Memory B cell (primary cell): ENCODE results near the gene UPF2.
A peak's percentile ranks its signal among the peaks of the same experiment; 100 is the strongest.

Source experiments
- ATAC-seq: fragments of 150-1000 bp; cut with Tn5 transposase; 2 replicates; pipeline ENCODE4 v1.10.0; 2021; ENCODE audit warnings: low read depth, mild to moderate bottlenecking, moderate library complexity
- DNase-seq, 2 donors: peaks; one replicate each; pipeline ENCODE4 v3.0.0; 2022; ENCODE audit warnings: low spot score in 2 of 2
- H3K27ac Mint-ChIP-seq: one replicate; pipeline ENCODE4 v1.8.0; 2022; ENCODE audit warnings: mild to moderate bottlenecking, moderate library complexity, mixed read lengths
- H3K27me3 Mint-ChIP-seq: one replicate; pipeline ENCODE4 v1.8.0; 2022; ENCODE audit warnings: mixed read lengths
- H3K36me3 Mint-ChIP-seq: one replicate; pipeline ENCODE4 v1.8.0; 2022; ENCODE audit warnings: mild to moderate bottlenecking, mixed read lengths
- H3K4me1 Mint-ChIP-seq: one replicate; pipeline ENCODE4 v1.8.0; 2022; ENCODE audit warnings: mixed read lengths
- H3K4me3 Mint-ChIP-seq: one replicate; pipeline ENCODE4 v1.8.0; 2022; ENCODE audit warnings: mild to moderate bottlenecking, moderate library complexity, mixed read lengths
- H3K9me3 Mint-ChIP-seq: one replicate; pipeline ENCODE4 v1.8.0; 2022; ENCODE audit warnings: mixed read lengths

Gene UPF2

DNA sequence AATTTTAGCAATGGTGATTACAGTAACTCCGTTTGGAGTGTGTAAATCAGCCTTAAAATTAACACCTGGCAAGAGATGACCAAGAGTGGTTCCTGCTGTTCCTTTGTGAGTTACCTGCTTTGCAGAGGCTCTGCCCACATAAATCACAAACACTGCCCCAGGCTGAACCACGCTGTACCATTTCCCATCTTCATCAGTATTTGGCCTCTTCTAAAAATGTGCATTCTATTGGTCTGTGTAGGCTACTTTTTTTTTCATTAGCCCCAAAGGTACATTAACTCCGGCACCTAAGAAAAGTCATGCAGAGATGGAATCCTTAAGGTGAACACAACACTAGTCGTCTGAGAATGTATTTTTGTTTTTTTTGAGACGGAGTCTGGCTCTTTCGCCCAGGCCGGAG, 123.3 kb downstream of the UPF2 start:
- Mint-ChIP-seq H3K27ac (no peak overlapping the region), H3K27me3 (no peaks in the 10 kb centered on the region), H3K36me3 (peaks cover 23% of the 10 kb centered on the region), H3K4me1 (no peaks in the 10 kb centered on the region), H3K4me3 (no peak overlapping the region), H3K9me3 (no peaks in the 10 kb centered on the region)
- ATAC-seq = no peak
- DNase-seq = no peak

DNA sequence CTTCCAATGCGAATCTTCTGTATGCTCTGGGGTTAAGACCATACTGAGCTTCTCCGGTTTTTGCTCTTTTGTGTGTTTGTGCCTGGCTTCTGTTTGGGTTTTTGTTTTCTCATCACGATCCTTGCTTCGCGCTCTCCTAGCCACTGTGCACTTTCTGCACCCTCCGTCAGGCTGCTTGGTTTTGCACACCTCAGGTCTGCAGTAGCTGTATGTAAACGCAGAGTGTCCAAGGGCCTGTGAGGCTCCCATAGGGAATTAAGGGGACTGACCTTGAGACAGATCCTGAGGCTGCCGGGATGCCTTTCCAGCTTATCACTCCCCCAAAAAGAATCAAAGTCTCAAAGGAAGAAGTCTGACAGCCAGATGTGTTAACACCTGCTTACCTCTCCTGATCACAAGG, 124.2 kb downstream of the UPF2 start:
- no peak for DNase-seq
- no peaks in the 10 kb centered on the region for H3K27me3 Mint-ChIP-seq
- H3K9me3 Mint-ChIP-seq = no peaks in the 10 kb centered on the region
- H3K4me1 Mint-ChIP-seq = no peaks in the 10 kb centered on the region
- ATAC-seq = no peak
- no peak overlapping the region for H3K27ac Mint-ChIP-seq
- peaks cover 23% of the 10 kb centered on the region for H3K36me3 Mint-ChIP-seq
- H3K4me3 Mint-ChIP-seq = no peak overlapping the region

DNA sequence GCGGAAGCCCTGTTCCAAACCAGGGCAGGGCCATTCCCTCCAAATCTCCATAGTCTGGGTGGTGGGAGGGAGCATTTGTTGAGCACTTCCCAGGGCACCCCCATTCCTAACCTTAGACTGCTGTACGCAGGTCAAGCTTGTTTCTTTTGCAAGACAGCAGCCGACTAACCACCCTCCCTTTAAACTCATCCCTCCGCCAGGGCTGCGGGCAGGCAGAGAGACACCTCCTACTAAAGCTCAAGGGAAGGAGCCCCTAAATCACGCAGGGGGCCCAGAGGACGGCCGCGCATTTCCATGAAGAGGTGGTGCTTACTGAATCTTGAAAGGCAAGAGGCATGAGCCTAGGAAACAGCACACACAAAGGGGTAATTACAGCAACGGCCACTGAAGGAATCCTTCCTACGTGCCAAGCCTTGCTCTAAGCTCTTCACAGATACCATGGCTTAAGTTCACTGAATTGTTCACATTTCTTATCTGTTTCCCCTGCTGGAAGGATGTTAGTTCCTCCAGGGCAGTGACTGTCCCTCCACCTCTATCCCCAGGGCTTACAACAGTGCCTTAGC, 129.4 kb downstream of the UPF2 start:
- no peak overlapping the region for H3K27ac Mint-ChIP-seq
- no peak for DNase-seq
- peaks cover 5% of the 10 kb centered on the region for H3K27me3 Mint-ChIP-seq
- no peaks in the 10 kb centered on the region for H3K4me1 Mint-ChIP-seq
- no peak overlapping the region for H3K4me3 Mint-ChIP-seq
- no peaks in the 10 kb centered on the region for H3K36me3 Mint-ChIP-seq
- H3K9me3 Mint-ChIP-seq = no peaks in the 10 kb centered on the region
- ATAC-seq = no peak

DNA sequence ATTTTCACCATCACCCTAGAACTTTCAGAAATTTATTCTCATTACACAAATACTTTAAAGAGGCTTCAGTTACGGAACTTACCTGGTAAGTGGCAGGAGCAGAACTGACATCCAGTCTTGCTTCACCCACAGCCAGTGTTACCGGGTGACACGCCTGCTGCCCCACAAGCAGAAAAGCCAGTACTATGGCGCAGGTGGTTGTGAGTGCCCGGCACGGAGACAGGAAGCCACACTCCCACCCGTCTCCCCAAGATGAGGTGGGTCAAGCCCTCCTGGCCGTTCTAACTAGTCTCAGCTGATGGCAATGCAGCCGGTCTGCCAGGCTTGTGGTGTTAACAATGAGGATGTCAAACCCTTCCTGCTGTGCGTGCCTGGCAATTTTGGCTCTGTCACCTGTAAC, 132.5 kb downstream of the UPF2 start:
- Mint-ChIP-seq H3K9me3 (no peaks in the 10 kb centered on the region), H3K27me3 (peaks cover 9% of the 10 kb centered on the region), H3K27ac (no peak overlapping the region), H3K36me3 (no peaks in the 10 kb centered on the region), H3K4me1 (peaks cover 5% of the 10 kb centered on the region), H3K4me3 (no peak overlapping the region)
- DNase-seq (no peak), ATAC-seq (no peak)

DNA sequence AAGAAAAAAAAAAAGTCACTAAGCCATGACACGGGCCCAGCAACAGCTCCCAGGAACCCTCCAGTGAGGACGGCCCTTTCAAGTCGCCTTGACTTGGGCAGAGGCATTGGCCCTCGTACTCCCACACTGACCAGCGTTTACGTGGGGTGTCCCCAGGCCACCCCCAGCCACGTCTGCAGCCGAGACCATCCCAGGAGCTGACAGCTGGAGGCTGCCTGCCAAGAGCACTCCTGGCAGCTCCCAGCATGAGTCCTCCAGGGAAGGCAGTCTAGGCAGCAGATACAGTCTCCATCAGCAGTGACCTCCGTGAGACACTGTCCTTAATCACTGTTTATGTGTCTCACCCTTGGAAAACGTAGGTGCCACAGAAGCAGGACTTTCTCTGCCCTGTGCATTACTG, 133.0 kb downstream of the UPF2 start:
- Mint-ChIP-seq H3K4me3 (no peak overlapping the region), H3K27ac (no peak overlapping the region), H3K9me3 (no peaks in the 10 kb centered on the region), H3K27me3 (peaks cover 9% of the 10 kb centered on the region), H3K36me3 (no peaks in the 10 kb centered on the region), H3K4me1 (peaks cover 5% of the 10 kb centered on the region)
- no peak for DNase-seq
- no peak for ATAC-seq

DNA sequence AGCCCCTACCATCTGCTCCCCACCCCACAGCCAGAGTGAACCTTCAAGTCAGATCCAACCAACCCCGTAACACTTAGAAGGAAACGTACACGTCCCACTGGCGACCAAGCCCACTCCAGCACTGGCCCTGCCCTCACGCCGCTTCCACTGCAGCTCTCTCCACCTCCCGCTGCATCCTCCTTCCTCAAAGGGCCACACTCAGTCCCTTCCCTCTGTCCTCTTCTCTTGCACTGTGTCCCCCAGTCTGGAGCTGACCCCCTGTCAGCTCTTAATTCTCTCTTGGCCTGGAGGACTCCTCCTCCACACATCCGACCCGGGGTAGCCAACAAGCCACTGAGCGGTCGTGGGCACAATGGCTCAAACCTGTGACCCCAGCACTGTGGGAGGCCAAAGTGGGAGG, 133.6 kb downstream of the UPF2 start:
- Mint-ChIP-seq H3K4me3 (no peak overlapping the region), H3K27ac (no peak overlapping the region), H3K9me3 (no peaks in the 10 kb centered on the region), H3K4me1 (peaks cover 5% of the 10 kb centered on the region), H3K27me3 (peaks cover 9% of the 10 kb centered on the region), H3K36me3 (no peaks in the 10 kb centered on the region)
- no peak for ATAC-seq
- no peak for DNase-seq

DNA sequence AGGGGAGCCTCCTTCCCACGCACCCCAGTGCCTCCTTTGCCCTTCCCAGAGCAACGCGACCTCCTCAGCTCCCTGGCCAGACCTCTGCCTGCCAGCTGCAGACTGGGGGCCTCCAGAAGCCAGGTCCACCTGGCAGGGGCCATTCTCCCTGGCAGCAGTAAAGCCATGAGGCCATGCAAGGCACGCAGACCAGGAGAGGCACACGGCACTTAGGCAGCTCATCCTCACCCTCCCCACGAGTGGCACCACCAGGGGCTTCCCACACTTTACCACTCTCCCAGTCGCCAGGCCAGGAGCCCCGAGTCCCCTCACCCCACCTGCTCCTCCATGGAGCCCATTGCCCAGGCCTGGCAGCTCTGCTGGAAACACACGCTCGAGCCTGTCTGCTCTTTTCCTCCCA, 134.1 kb downstream of the UPF2 start:
- peaks cover 9% of the 10 kb centered on the region for H3K27me3 Mint-ChIP-seq
- no peak overlapping the region for H3K4me3 Mint-ChIP-seq
- ATAC-seq (no peak), DNase-seq (no peak)
- H3K27ac Mint-ChIP-seq = no peak overlapping the region
- no peaks in the 10 kb centered on the region for H3K9me3 Mint-ChIP-seq
- peaks cover 5% of the 10 kb centered on the region for H3K4me1 Mint-ChIP-seq
- no peaks in the 10 kb centered on the region for H3K36me3 Mint-ChIP-seq

DNA sequence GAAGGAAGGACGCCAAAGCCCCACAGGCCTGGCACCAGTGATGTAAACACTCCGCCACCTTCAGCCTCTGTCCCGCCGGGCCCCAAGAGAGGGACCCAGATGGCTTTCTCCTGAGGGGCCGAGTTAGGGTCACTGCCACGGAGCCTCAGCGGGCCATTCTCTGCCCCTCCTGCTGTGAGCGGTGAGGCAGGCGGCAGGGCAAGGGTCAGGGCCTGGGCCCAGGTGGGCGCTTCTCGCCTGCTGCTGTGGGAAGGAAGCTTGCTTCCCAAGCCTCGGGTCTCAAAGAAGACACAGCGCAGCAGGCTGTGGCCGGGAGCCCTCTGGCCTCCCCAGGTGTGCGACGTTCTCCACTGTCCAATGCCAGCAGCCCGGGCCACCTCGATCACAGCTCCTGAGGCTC, 134.7 kb downstream of the UPF2 start:
- ATAC-seq (no peak), DNase-seq (no peak)
- no peaks in the 10 kb centered on the region for H3K9me3 Mint-ChIP-seq
- peaks cover 5% of the 10 kb centered on the region for H3K4me1 Mint-ChIP-seq
- no peak overlapping the region for H3K4me3 Mint-ChIP-seq
- H3K36me3 Mint-ChIP-seq = no peaks in the 10 kb centered on the region
- H3K27ac Mint-ChIP-seq = no peak overlapping the region
- H3K27me3 Mint-ChIP-seq = peaks cover 9% of the 10 kb centered on the region

DNA sequence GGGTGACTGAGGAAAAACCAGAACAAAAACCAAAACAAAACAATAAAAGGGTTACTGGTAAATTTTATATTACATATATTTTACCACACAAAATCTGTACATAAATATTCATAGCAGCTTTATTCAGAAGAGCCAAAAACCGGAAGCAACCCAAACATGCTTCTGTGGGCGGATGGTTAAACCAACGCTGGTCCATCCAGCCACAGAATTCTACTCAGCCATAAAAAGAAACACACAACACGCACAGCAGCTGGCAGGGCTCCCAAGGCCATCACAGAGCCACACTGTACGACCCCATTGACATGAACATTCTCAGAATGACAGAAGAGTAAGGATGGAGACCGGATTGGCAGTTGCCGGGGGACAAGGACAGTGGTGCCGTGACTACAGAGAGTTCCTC, 135.9 kb downstream of the UPF2 start:
- Mint-ChIP-seq H3K4me1 (peaks cover 5% of the 10 kb centered on the region), H3K36me3 (no peaks in the 10 kb centered on the region), H3K4me3 (peak overlapping the region; percentile 66), H3K9me3 (no peaks in the 10 kb centered on the region), H3K27ac (peak overlapping the region; percentile 65), H3K27me3 (peaks cover 12% of the 10 kb centered on the region)
- ATAC-seq (peak; percentile 24), DNase-seq (no peak)

DNA sequence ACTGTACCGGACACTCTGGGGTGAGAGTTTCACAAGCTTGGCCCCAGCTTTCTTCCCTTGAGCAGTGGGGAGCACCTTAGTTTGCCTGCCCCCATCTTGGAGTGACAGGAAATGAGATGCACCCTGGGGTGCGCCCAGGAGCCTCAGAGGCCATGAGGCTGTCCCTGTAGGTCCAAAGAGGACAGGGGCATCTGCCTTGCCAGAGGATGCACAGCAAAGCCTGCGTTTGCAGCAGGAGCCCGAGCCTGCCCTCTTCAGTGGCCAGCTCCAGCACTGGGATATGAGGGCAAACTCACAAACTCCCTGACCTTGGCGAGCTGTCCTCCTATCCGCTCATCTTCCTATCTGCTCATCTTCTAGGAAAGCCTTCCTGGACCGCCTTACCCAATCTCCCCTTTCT, 140.0 kb downstream of the UPF2 start:
- ATAC-seq (no peak), DNase-seq (no peak)
- Mint-ChIP-seq H3K27ac (no peak overlapping the region), H3K27me3 (peaks cover 10% of the 10 kb centered on the region), H3K9me3 (no peaks in the 10 kb centered on the region), H3K4me1 (peaks cover 5% of the 10 kb centered on the region), H3K36me3 (no peaks in the 10 kb centered on the region), H3K4me3 (no peak overlapping the region)

DNA sequence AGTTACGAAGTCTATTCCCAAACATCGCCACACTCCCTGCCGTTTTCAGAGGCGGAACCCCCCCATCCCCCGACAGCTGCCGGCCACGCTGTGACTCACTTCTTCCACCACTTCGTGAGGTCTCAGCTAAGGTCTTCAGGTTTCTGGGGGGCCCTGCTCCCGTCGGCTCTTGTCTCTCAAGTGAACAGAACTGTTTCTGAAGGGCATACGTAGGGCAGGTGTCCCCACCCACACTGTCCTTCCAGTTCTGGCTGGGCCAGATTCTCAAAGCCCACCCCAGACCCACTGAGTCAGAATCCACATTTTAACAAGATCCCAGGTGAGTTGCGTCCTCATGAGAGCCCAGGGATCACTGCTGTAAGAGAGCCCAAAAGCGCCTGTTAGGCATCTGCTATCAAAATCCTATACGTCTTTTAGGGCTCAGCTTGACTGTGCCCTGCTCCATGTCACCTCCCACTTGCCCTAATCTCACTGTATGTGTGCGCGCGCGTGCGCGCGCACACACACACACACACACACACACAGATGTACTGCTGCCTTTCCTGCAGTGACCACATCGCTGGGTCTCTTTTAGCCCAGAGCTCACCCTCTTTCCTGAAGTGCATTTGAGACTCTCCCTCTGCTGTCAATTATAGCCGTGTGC, 140.7 kb downstream of the UPF2 start:
- Mint-ChIP-seq H3K4me1 (peaks cover 3% of the 10 kb centered on the region), H3K36me3 (no peaks in the 10 kb centered on the region), H3K9me3 (no peaks in the 10 kb centered on the region), H3K27me3 (peaks cover 8% of the 10 kb centered on the region), H3K27ac (no peak overlapping the region), H3K4me3 (no peak overlapping the region)
- ATAC-seq (no peak), DNase-seq (no peak)

DNA sequence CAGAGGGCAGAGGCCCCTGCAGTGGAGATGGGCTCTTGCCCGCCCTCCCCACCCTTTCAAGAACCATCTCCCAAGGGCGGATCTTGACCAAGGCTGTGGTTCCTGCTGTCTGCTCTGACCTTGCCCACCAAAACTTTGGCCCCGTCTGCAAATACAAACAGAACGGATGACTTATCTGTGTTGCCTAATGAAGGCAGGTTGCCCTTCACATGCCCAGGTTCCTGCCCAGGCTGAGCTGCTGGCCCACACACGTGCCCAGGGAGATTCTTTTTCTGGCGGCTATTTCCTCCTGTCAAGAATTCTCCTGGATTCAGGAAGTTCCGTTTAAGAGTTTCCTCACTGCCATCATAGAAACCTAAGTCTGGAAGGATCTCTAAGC, 141.2 kb downstream of the UPF2 start:
- Mint-ChIP-seq H3K27ac (no peak overlapping the region), H3K9me3 (no peaks in the 10 kb centered on the region), H3K4me1 (no peaks in the 10 kb centered on the region)

DNA sequence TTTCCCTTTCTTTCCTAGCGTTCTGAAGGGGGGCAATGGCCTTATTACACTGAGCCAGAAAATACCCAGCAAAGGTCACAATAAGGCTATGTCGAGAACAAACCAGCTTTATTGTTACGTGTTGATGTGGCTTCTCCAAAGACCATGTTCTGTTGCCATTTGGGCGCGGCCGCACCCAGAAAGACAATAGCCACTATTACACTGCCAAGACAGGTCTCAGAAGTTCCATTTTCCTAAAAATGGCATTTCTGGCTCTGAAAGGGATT, 141.6 kb downstream of the UPF2 start:
- Mint-ChIP-seq H3K4me3 (no peak overlapping the region), H3K9me3 (no peaks in the 10 kb centered on the region), H3K27me3 (peaks cover 6% of the 10 kb centered on the region), H3K36me3 (no peaks in the 10 kb centered on the region), H3K27ac (no peak overlapping the region), H3K4me1 (no peaks in the 10 kb centered on the region)
- no peak for DNase-seq
- ATAC-seq = no peak

More for the DNA sequence above, 141.2 kb downstream of the UPF2 start:
- Mint-ChIP-seq H3K36me3 (no peaks in the 10 kb centered on the region), H3K4me3 (no peak overlapping the region), H3K27me3 (peaks cover 6% of the 10 kb centered on the region)
- no peak for DNase-seq
- no peak for ATAC-seq

DNA sequence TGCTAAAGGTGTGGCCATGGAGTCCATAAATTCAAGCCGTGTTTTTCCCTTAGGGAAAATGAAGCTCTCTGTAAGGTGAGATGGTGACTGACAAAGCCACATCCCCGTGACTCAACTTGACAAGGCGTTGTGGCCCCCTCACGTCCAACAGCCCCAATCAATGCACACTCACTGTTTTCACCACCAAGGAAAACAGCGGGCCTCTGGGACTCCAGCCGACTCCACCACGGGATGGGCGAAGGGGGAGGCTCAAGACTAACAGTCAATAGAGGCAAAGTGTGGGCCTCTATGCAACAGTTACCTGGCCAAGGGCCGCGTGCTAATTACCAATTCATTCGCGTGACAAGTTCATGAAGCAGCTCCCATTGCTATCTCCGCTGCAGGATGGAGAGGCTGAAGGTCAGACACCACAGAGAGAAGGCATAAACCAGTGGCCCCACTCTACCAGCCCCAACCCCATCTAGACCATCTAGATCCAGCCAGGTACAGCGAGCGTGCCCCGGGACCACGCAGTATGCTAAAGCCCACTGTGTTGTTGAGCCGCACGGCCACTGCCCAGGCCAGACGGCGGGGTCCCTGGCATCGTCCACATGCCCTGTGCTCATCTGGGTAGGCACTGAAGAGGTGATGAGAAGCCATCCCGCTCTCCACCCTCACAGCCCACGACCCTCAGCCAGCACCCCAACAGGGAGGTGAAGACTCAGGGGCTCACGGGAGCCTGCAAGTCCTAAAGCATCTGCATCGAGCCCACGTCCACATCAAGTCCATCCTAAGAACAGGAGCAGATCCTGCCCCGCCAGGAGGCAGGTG, 143.3 kb downstream of the UPF2 start:
- Mint-ChIP-seq H3K36me3 (no peaks in the 10 kb centered on the region), H3K27ac (no peak overlapping the region), H3K4me3 (no peak overlapping the region), H3K4me1 (no peaks in the 10 kb centered on the region), H3K9me3 (no peaks in the 10 kb centered on the region), H3K27me3 (peaks cover 6% of the 10 kb centered on the region)
- DNase-seq = no peak
- ATAC-seq = no peak
